CD4-positive, alpha-beta T cell treated with Interleukin-6 at 100 ng/mL for 8 hours (primary cell): Measurements from ENCODE around the gene EXT2.

ENCODE experiments used
- DNase-seq: peaks from one replicate; pipeline ENCODE4 v3.0.0-alpha.2; 2020; ENCODE audit warnings: mixed read lengths, low spot score

EXT2 gene

GRCh38 chr11:44095506-44096359 is at the start of gene EXT2:
Gene EXT2, plus strand, starts transcription at chr11:44095678. Its CDS starts 12,035 bp downstream, at chr11:44107713.
- peak; percentile 87 for DNase-seq

GRCh38 chr11:44046182-44046581 is 49.3 kb upstream of the EXT2 start:
- DNase-seq: no peak

GRCh38 chr11:44047298-44047697 is 48.2 kb upstream of the EXT2 start:
- DNase-seq: no peak

GRCh38 chr11:44047931-44048431 is 47.5 kb upstream of the EXT2 start, which contains the start of gene ACCSL:
Gene ACCSL, plus strand, starts transcription at chr11:44047981. Its CDS starts 56 bp downstream, at chr11:44048037.
- DNase-seq: no peak

- no peak for DNase-seq
Observed at GRCh38 chr11:44049832-44050231, 45.6 kb upstream of the EXT2 start.

GRCh38 chr11:44051171-44051570 is 44.3 kb upstream of the EXT2 start:
- no peak for DNase-seq

- DNase-seq: no peak
Observed at GRCh38 chr11:44057340-44057739, 38.1 kb upstream of the EXT2 start.

- DNase-seq: no peak
Observed at GRCh38 chr11:44058275-44058674, 37.2 kb upstream of the EXT2 start.

GRCh38 chr11:44065161-44065661 is 30.3 kb upstream of the EXT2 start:
- DNase-seq: no peak

GRCh38 chr11:44065841-44066731 is 29.4 kb upstream of the EXT2 start, which contains the start of gene ACCS:
Gene ACCS, plus strand, starts transcription at chr11:44066270. Its CDS starts 1,358 bp downstream, at chr11:44067628.
- peak; percentile 91 for DNase-seq

GRCh38 chr11:44066732-44067141 is 28.7 kb upstream of the EXT2 start:
- DNase-seq: no peak

- DNase-seq: no peak
Observed at GRCh38 chr11:44067266-44067665, 28.2 kb upstream of the EXT2 start.

GRCh38 chr11:44068180-44068579 is 27.3 kb upstream of the EXT2 start:
- no peak for DNase-seq

- no peak for DNase-seq
Observed at GRCh38 chr11:44071157-44071556, 24.3 kb upstream of the EXT2 start.

- DNase-seq: no peak
Observed at GRCh38 chr11:44072757-44073658, 22.5 kb upstream of the EXT2 start.

GRCh38 chr11:44078794-44079193 is 16.7 kb upstream of the EXT2 start:
- no peak for DNase-seq

- DNase-seq: no peak
Observed at GRCh38 chr11:44079376-44079775, 16.1 kb upstream of the EXT2 start.

- DNase-seq: no peak
Observed at GRCh38 chr11:44080951-44081350, 14.5 kb upstream of the EXT2 start.

- no peak for DNase-seq
Observed at GRCh38 chr11:44082645-44083044, 12.8 kb upstream of the EXT2 start.

GRCh38 chr11:44083433-44083832 is 12.0 kb upstream of the EXT2 start:
- no peak for DNase-seq

- DNase-seq: no peak
Observed at GRCh38 chr11:44083906-44084305, 11.6 kb upstream of the EXT2 start.
